ENCODE results near the gene GALNT10. TPM values are rescaled to one million over a fixed set of nuclear protein-coding genes. Genes with fewer than 3 reads are reported as not detected.

Gene GALNT10
- total RNA-seq, 1 experiment from 2014 or later: 27.8 TPM

GRCh38 chr5:154202379-154203260, 12.1 kb downstream of the GALNT10 start:
- Histone ChIP-seq H4K20me1 (ENCODE audit: insufficient read depth) (no peaks in the 10 kb centered on the region), H3K27ac (ENCODE audit: low read depth, low read length) (no peak overlapping the region), H3K27me3 (ENCODE audit: insufficient read depth, low read length) (no peaks in the 10 kb centered on the region), H3K79me2 (ENCODE audit: insufficient read depth, low read length) (no peaks in the 10 kb centered on the region), H3K9me2 (ENCODE audit: insufficient read depth) (no peaks in the 10 kb centered on the region), H3K9ac (ENCODE audit: low read length) (no peak overlapping the region), H3K9me3 (ENCODE audit: control insufficient read depth in 1 of 2, insufficient read depth in 1 of 2, low read depth in 1 of 2, low read length in 2 of 2) (no peaks in the 10 kb centered on the region), H3K36me3 (ENCODE audit: control insufficient read depth in 1 of 2, insufficient read depth in 2 of 2, low read length in 2 of 2) (no peaks in the 10 kb centered on the region), H3K4me2 (ENCODE audit: low read length) (no peak overlapping the region), H2AFZ (ENCODE audit: low read depth, low read length, poor library complexity, severe bottlenecking) (no peak overlapping the region), H3K4me3 (replicated peaks in 1 of 2; ENCODE audit: low read depth in 1 of 2, low read length in 2 of 2) (no peak overlapping the region), H3K4me1 (ENCODE audit: control insufficient read depth in 1 of 2, insufficient read depth in 2 of 2, low read length in 2 of 2) (no peaks in the 10 kb centered on the region)
- ChIA-PET CTCF (no interaction called here), POLR2A (no interaction called here), RAD21 (ENCODE audit: low non-redundant PET in 1 of 2, low total read pairs in 2 of 2, uncharacterized antibody in 2 of 2, unreplicated experiment in 2 of 2) (no interaction called here)
- no peak for DNase-seq (ENCODE audit: low read depth, low spot score)
- ATAC-seq: no peak
- TF ChIP-seq, protein P1, sequence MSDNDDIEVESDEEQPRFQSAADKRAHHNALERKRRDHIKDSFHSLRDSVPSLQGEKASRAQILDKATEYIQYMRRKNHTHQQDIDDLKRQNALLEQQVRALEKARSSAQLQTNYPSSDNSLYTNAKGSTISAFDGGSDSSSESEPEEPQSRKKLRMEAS (IDR thresholded peaks at IDR 0.05): no peak
- TF ChIP-seq FOSL1 (IDR thresholded peaks at IDR 0.05; ENCODE audit: low read depth) (no peak), ELF1 (IDR thresholded peaks at IDR 0.05; ENCODE audit: borderline replicate concordance, low read depth) (no peak), TCF7L2 (IDR thresholded peaks at IDR 0.05; ENCODE audit: borderline replicate concordance, extremely low read depth, insufficient read depth, insufficient read length) (no peak), EZH2 (IDR thresholded peaks at IDR 0.05) (no peak), ZFX (IDR thresholded peaks at IDR 0.05) (no peak), SRF (IDR thresholded peaks at IDR 0.05; ENCODE audit: low read depth) (no peak), RAD21 (IDR thresholded peaks at IDR 0.05; ENCODE audit: low read depth) (no peak), CEBPB (IDR thresholded peaks at IDR 0.05; ENCODE audit: low read depth) (no peak), ZBTB33 (IDR thresholded peaks at IDR 0.05; ENCODE audit: extremely low read depth, insufficient replicate concordance, low read length) (no peak)
- intact Hi-C loops (cut with micrococcal nuclease): no loop called here
- BruUV-seq (replicated peaks): no TSS peak

Measured in HCT116 (cell line).